HCT116 (cell line): ENCODE results near the gene CASR. TPM values are rescaled to one million over a fixed set of nuclear protein-coding genes. Genes with fewer than 3 reads are reported as not detected.

ENCODE experiments used
- ATAC-seq: fragments of 200-7000 bp; cut with Tn5 transposase; 2 replicates; pipeline ENCODE4 v1.9.1; 2020; ENCODE audit warnings: mild to moderate bottlenecking, moderate library complexity
- BruUV-seq: library from RNA; stranded (reverse); fragments of 400-500 nt; replicated peaks from 2 replicates; lab custom pipeline; 2021; lab: Mats Ljungman, UMichigan
- CTCF ChIA-PET: fragments of 300-600 bp; sonication (Branson Sonifier 250); formaldehyde crosslinking; loops from one replicate; lab custom pipeline; 2021; ENCODE audit warnings: antibody characterized with exemption; lab: Charles Lee
- POLR2A ChIA-PET: fragments of 300-600, 350-600 bp; sonication (Branson Sonifier 250); formaldehyde crosslinking; loops from one replicate; lab custom pipeline; 2021; ENCODE audit warnings: antibody characterized with exemption; lab: Charles Lee
- RAD21 ChIA-PET, 2 experiments: fragments of 300-600 bp; sonication (Branson Sonifier 250); formaldehyde crosslinking; loops; one replicate each; lab custom pipeline; 2023; ENCODE audit warnings: low total read pairs in 2 of 2; ENCODE audit not compliant: uncharacterized antibody in 2 of 2, unreplicated experiment in 2 of 2, low non-redundant PET in 1 of 2; lab: Charles Lee
- DNase-seq: peaks from one replicate; pipeline ENCODE4 v3.0.0-alpha.2; 2010; ENCODE audit warnings: low read depth, low spot score
- H2AFZ ChIP-seq: fragments of 200-600 bp; shearing (Covaris generic), sonication (generic); 2 replicates; pipeline ENCODE4 v1.6.1; 2017; ENCODE audit warnings: low read depth, mixed run types, mixed read lengths, antibody characterized with exemption, low read length; ENCODE audit not compliant: poor library complexity, severe bottlenecking
- H3K27ac ChIP-seq: 2 replicates; pipeline ENCODE4 v1.5.1; 2012; ENCODE audit warnings: low read depth, low read length
- H3K27me3 ChIP-seq: fragments of 200-600 bp; sonication (generic); 2 replicates; pipeline ENCODE4 v1.6.1; 2016; ENCODE audit warnings: mixed run types, low read length, mixed read lengths; ENCODE audit not compliant: insufficient read depth
- H3K36me3 ChIP-seq, 2 experiments: fragments of 200-500 bp in 1 of 2; fragments of 200-600 bp in 1 of 2; sonication (Bioruptor generic) in 1 of 2; sonication (generic) in 1 of 2; 2 replicates each; pipeline versions ENCODE4 v1.5.1 to v1.6.1; 2014 to 2016; ENCODE audit warnings: low read length in 2 of 2, inconsistent platforms in 1 of 2, mixed read lengths in 1 of 2, mixed run types in 1 of 2; ENCODE audit not compliant: insufficient read depth in 2 of 2, control insufficient read depth in 1 of 2
- H3K4me1 ChIP-seq, 2 experiments: fragments of 200-600 bp in 1 of 2; sonication (generic) in 1 of 2; 2 replicates each; pipeline versions ENCODE4 v1.5.1 to v1.6.1; 2012 to 2017; ENCODE audit warnings: low read length in 2 of 2, inconsistent platforms in 1 of 2, mild to moderate bottlenecking in 1 of 2, mixed read lengths in 1 of 2, mixed run types in 1 of 2, moderate library complexity in 1 of 2; ENCODE audit not compliant: insufficient read depth in 2 of 2, control insufficient read depth in 1 of 2
- H3K4me2 ChIP-seq: fragments of 200-600 bp; sonication (generic); 2 replicates; pipeline ENCODE4 v1.6.1; 2017; ENCODE audit warnings: mixed run types, low read length, mixed read lengths
- H3K4me3 ChIP-seq, 2 experiments: fragments of 200-600 bp in 1 of 2; sonication (generic) in 1 of 2; replicated peaks in 1 of 2; 2 replicates each; pipeline ENCODE4 v1.5.1; 2011 to 2016; ENCODE audit warnings: low read length in 2 of 2, control low read depth in 1 of 2, low read depth in 1 of 2, mild to moderate bottlenecking in 1 of 2, mixed read lengths in 1 of 2, mixed run types in 1 of 2
- H3K79me2 ChIP-seq: fragments of 200-600 bp; sonication (generic); 2 replicates; pipeline ENCODE4 v1.6.1; 2017; ENCODE audit warnings: mild to moderate bottlenecking, mixed run types, low read length, moderate library complexity, mixed read lengths; ENCODE audit not compliant: insufficient read depth
- H3K9ac ChIP-seq: fragments of 200-600 bp; sonication (generic); 2 replicates; pipeline ENCODE4 v1.6.1; 2016; ENCODE audit warnings: low read length, mixed read lengths
- H3K9me2 ChIP-seq: fragments of 200-600 bp; sonication (generic), shearing (Covaris generic); 2 replicates; pipeline ENCODE4 v1.6.1; 2017; ENCODE audit warnings: mixed run types, mild to moderate bottlenecking, moderate library complexity; ENCODE audit not compliant: insufficient read depth
- H3K9me3 ChIP-seq, 2 experiments: fragments of 200-500 bp in 1 of 2; fragments of 200-600 bp in 1 of 2; sonication (Bioruptor generic) in 1 of 2; sonication (generic) in 1 of 2; 2 replicates each; pipeline ENCODE4 v1.6.1; 2014 to 2017; ENCODE audit warnings: low read length in 2 of 2, mixed read lengths in 2 of 2, inconsistent platforms in 1 of 2, low read depth in 1 of 2, mild to moderate bottlenecking in 1 of 2, mixed run types in 1 of 2, moderate library complexity in 1 of 2; ENCODE audit not compliant: control insufficient read depth in 1 of 2, insufficient read depth in 1 of 2
- H4K20me1 ChIP-seq: fragments of 200-600 bp; sonication (generic), shearing (Covaris generic); 2 replicates; pipeline ENCODE4 v1.6.1; 2017; ENCODE audit warnings: mixed run types, mild to moderate bottlenecking, moderate library complexity; ENCODE audit not compliant: insufficient read depth
- CBX3 ChIP-seq: IDR thresholded peaks from 2 replicates; pipeline ENCODE4 v1.6.1; 2012; ENCODE audit warnings: low read depth
- EGR1 ChIP-seq: IDR thresholded peaks from 2 replicates; pipeline ENCODE4 v1.6.1; 2012; ENCODE audit warnings: low read depth
- FOSL1 ChIP-seq: IDR thresholded peaks from 2 replicates; pipeline ENCODE4 v1.6.1; 2012; ENCODE audit warnings: low read depth
- POLR2A ChIP-seq: IDR thresholded peaks from 2 replicates; pipeline ENCODE4 v1.7.0; 2011; ENCODE audit warnings: borderline replicate concordance; ENCODE audit not compliant: insufficient read depth, insufficient read length; ENCODE audit errors: extremely low read depth
- POLR2AphosphoS5 ChIP-seq: IDR thresholded peaks from 2 replicates; pipeline ENCODE4 v1.6.1; 2011; ENCODE audit warnings: mild to moderate bottlenecking, low read depth, low read length, moderate library complexity
- RAD21 ChIP-seq: IDR thresholded peaks from 2 replicates; pipeline ENCODE4 v1.6.1; 2012; ENCODE audit warnings: low read depth, mild to moderate bottlenecking
- SIN3A ChIP-seq: IDR thresholded peaks from 2 replicates; pipeline ENCODE4 v1.6.1; 2012; ENCODE audit warnings: low read depth
- SP1 ChIP-seq: IDR thresholded peaks from 2 replicates; pipeline ENCODE4 v1.6.1; 2012; ENCODE audit warnings: low read depth
- SRF ChIP-seq: IDR thresholded peaks from 2 replicates; pipeline ENCODE4 v1.6.1; 2012; ENCODE audit warnings: low read depth
- YY1 ChIP-seq: IDR thresholded peaks from 2 replicates; pipeline ENCODE4 v1.6.1; 2011; ENCODE audit warnings: low read length, low read depth, moderate library complexity, mild to moderate bottlenecking; ENCODE audit not compliant: insufficient replicate concordance; ENCODE audit errors: extremely low read depth
- intact Hi-C: fragments of 100-400 bp; cut with micrococcal nuclease; formaldehyde crosslinking; loops from 2 replicates; pipeline ENCODE4 v1.10.0; 2022
- total RNA-seq: library from RNA; stranded (reverse); gene quantifications from one replicate; pipeline ENCODE4 v1.2.1, GENCODE V29; 2021; ENCODE audit not compliant: unreplicated experiment
- TF ChIP-seq, protein P1 (sequence below): IDR thresholded peaks from 2 replicates; pipeline ENCODE4 v1.6.1; 2012
- TF ChIP-seq, protein P2 (sequence below), 3 experiments: fragments of 200-600 bp in 1 of 3; sonication (generic) in 1 of 3; IDR thresholded peaks in 2 of 3; conservative IDR thresholded peaks in 1 of 3; 2 replicates each; pipeline ENCODE4 v1.5.1; 2012 to 2017; ENCODE audit warnings: low read depth in 2 of 3, low read length in 2 of 3, antibody characterized with exemption in 1 of 3, borderline replicate concordance in 1 of 3, control low read depth in 1 of 3, mild to moderate bottlenecking in 1 of 3, mixed read lengths in 1 of 3, mixed run types in 1 of 3, moderate library complexity in 1 of 3; ENCODE audit not compliant: insufficient read depth in 1 of 3
- TF ChIP-seq, protein P3 (sequence below): IDR thresholded peaks from 2 replicates; pipeline ENCODE4 v1.6.1; 2012

CASR gene
- total RNA-seq, 1 experiment from 2014 or later = not detected

DNA sequence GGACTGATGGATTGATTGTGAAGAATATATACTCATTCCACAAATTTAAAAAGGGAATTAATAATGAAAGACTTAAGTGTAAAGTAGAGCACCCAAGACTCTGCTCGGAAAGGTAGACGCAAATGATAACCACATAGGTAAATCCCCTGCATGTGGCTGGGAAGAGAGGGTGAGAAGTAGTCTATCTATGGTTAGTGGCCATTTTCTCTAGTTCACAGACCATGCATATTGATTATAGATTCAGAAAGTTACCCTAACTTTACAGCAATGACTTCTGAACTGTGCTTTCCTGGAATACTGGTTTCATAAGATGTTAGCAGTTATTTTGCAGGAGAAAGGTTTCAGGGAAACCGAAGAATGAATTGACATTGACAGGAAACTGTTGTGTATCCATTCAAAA lies 51.7 kb downstream of the CASR start:
- Histone ChIP-seq H3K36me3 (no peaks in the 10 kb centered on the region), H3K4me2 (no peak overlapping the region), H3K9me2 (no peaks in the 10 kb centered on the region), H3K9ac (no peak overlapping the region), H3K4me3 (no peak overlapping the region), H3K4me1 (no peaks in the 10 kb centered on the region), H3K9me3 (no peaks in the 10 kb centered on the region), H3K27me3 (peaks cover 14% of the 10 kb centered on the region; the same call in 1 of the 2 replicates), H4K20me1 (no peaks in the 10 kb centered on the region), H2AFZ (no peak overlapping the region), H3K27ac (no peak overlapping the region), H3K79me2 (no peaks in the 10 kb centered on the region)
- RAD21 ChIA-PET = no interaction called here
- ATAC-seq = no peak
- TF ChIP-seq YY1 (no peak), SP1 (no peak), SRF (no peak), CBX3 (no peak), FOSL1 (no peak), POLR2A (no peak), RAD21 (no peak), EGR1 (no peak), POLR2AphosphoS5 (no peak), SIN3A (no peak)
- TF ChIP-seq, protein P1, sequence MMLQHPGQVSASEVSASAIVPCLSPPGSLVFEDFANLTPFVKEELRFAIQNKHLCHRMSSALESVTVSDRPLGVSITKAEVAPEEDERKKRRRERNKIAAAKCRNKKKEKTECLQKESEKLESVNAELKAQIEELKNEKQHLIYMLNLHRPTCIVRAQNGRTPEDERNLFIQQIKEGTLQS = no peak
- TF ChIP-seq, protein P2, sequence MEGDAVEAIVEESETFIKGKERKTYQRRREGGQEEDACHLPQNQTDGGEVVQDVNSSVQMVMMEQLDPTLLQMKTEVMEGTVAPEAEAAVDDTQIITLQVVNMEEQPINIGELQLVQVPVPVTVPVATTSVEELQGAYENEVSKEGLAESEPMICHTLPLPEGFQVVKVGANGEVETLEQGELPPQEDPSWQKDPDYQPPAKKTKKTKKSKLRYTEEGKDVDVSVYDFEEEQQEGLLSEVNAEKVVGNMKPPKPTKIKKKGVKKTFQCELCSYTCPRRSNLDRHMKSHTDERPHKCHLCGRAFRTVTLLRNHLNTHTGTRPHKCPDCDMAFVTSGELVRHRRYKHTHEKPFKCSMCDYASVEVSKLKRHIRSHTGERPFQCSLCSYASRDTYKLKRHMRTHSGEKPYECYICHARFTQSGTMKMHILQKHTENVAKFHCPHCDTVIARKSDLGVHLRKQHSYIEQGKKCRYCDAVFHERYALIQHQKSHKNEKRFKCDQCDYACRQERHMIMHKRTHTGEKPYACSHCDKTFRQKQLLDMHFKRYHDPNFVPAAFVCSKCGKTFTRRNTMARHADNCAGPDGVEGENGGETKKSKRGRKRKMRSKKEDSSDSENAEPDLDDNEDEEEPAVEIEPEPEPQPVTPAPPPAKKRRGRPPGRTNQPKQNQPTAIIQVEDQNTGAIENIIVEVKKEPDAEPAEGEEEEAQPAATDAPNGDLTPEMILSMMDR (IDR thresholded peaks at IDR 0.05 in 2 of 3, conservative IDR thresholded peaks at IDR 0.05 in 1 of 3; ENCODE audit: borderline replicate concordance in 1 of 3, insufficient read depth in 1 of 3, low read depth in 2 of 3, low read length in 2 of 3) = no peak
- TF ChIP-seq, protein P3, sequence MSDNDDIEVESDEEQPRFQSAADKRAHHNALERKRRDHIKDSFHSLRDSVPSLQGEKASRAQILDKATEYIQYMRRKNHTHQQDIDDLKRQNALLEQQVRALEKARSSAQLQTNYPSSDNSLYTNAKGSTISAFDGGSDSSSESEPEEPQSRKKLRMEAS = no peak
- intact Hi-C loops = no loop called here
- CTCF ChIA-PET = no interaction called here
- BruUV-seq = no TSS peak
- POLR2A ChIA-PET = no interaction called here
- DNase-seq = no peak
